Mammary epithelial cell (primary cell): ENCODE data around the gene CPA4.

ENCODE experiments used
- EZH2 ChIP-seq: IDR thresholded peaks from 2 replicates; pipeline ENCODE4 v1.6.1; 2012; ENCODE audit warnings: low read length, inconsistent platforms, borderline replicate concordance
- TF ChIP-seq, protein P1 (sequence below), 2 donors: IDR thresholded peaks in 1 of 2; conservative IDR thresholded peaks in 1 of 2; 2 replicates each; pipeline ENCODE4 v1.5.1; 2011 to 2012; ENCODE audit warnings: inconsistent platforms in 2 of 2, low read length in 2 of 2, mild to moderate bottlenecking in 2 of 2, control low read depth in 1 of 2, low read depth in 1 of 2; ENCODE audit not compliant: insufficient read depth in 1 of 2; ENCODE audit errors: extremely low read depth in 1 of 2

DNA sequence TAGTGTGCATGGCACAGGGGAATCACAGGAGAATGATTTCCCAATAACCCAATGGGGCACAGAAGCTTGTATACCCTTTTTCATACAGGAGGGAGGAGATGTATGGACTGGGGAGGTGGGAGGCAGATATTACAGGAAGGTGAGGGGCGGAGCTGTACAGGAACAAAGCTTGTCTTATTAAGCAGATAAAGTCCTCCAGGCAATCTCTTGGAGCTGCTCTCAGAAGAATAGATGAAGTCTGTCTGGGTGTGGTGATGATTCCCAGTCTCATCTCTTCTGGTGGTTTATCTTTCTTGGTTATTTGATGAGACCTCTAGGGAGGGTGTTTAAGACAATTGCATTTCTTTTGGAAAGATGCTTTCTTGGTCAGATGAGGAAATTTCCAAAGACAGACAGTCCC, 26.6 kb downstream of the CPA4 start:
- TF ChIP-seq, protein P1, sequence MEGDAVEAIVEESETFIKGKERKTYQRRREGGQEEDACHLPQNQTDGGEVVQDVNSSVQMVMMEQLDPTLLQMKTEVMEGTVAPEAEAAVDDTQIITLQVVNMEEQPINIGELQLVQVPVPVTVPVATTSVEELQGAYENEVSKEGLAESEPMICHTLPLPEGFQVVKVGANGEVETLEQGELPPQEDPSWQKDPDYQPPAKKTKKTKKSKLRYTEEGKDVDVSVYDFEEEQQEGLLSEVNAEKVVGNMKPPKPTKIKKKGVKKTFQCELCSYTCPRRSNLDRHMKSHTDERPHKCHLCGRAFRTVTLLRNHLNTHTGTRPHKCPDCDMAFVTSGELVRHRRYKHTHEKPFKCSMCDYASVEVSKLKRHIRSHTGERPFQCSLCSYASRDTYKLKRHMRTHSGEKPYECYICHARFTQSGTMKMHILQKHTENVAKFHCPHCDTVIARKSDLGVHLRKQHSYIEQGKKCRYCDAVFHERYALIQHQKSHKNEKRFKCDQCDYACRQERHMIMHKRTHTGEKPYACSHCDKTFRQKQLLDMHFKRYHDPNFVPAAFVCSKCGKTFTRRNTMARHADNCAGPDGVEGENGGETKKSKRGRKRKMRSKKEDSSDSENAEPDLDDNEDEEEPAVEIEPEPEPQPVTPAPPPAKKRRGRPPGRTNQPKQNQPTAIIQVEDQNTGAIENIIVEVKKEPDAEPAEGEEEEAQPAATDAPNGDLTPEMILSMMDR (conservative IDR thresholded peaks at IDR 0.05 in 1 of 2, IDR thresholded peaks at IDR 0.05 in 1 of 2; ENCODE audit: extremely low read depth in 1 of 2, insufficient read depth in 1 of 2, low read depth in 1 of 2, low read length in 2 of 2): no peak
- no peak for TF ChIP-seq EZH2
